ENCODE results near the gene YPEL4.
"Not testable (repeated sequence)": the region's sequence is repeated elsewhere in the genome, so short reads cannot be mapped to it uniquely, and the experiment has no call there.

The YPEL4 gene, protein sequence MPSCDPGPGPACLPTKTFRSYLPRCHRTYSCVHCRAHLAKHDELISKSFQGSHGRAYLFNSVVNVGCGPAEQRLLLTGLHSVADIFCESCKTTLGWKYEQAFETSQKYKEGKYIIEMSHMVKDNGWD
- total RNA-seq = 3.4 to 7.2 (median 5.8) reads per million in 4 donors

DNA sequence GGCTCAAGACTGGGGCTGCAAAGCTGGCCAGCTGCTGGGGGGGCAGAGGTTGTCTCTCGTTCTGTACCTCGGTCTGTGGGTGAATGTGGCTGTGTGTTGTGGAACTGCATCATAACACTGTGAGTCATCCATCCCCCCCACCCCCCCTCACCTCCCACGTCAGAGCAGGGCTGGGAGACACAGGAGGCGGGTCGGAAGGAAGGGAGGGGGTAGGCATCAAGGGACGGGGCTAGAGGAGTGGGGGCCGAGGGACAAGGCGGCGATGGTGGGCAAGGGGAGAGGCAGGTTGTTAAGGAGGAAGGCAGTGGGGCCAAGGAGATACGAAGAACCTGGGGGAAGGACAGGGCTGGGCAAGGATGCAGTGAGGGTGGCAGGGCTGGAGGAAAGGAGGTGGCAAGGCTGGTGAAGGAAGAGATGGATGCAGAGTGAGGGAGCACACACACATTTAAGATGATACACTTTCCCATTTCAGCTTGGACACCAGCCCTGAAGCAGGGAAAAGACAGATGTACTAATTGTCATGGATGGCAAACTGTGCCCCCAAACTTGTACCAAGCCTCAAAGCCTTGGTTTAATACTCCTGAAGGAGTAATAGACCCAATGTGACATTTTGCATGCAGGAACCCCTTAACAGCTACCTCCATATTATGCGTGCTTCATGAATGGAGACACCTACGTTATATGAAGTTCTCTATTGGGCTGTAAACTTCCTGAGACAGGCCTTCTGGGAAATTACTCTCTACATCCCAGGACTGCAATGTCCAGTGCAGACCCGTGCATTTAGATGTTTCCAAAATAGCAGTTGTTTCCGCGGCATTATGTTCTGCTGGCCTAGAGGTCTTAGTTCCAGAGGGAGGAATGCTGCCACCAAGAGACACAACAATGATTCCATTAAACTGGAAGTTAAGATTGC lies at the start of gene YPEL4:
TSS of gene YPEL4 (minus strand) at position 87 of the 913 bp plus-strand sequence. CDS start 2,805 bp downstream, outside the sequence.
- DNase-seq = peak; percentile 42 to 80 (median 65)

DNA sequence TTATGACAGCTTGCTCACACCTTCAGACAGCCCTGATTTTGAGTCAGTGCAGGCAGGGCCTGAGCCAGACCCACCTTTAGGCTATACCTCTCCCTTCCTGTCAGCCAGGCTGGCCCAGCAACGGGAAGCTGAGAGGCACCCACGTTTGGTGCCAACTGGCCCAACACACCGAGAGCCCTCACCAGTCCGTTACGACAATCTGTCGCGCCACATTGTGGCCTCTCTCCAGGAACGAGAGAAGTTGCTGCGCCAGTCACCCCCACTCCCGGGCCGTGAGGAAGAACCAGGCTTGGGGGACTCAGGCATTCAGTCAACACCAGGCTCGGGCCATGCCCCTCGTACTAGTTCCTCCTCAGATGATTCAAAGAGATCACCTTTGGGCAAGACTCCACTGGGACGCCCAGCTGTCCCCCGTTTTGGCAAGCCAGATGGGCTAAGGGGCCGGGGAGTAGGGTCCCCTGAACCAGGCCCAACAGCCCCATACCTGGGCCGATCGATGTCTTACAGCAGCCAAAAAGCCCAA lies 49.2 kb upstream of the YPEL4 start:
- DNase-seq = no peak

DNA sequence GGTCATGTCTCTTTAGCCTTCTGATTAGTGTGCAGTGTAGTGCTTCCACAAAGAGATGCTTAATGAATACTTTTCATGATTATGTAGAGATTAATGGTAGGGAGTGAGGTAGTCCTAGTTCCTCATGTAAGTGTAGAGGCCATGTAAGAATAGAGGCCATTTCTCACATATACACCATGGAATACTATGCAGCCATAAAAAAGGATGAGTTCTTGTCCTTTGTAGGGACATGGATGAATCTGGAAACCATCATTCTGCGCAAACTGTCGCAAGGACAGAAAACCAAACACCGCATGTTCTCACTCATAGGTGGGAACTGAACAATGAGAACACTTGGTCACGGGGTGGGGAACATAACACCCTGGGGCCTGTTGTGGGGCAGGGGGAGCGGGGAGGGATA lies 40.8 kb upstream of the YPEL4 start:
- DNase-seq = not testable (repeated sequence)

DNA sequence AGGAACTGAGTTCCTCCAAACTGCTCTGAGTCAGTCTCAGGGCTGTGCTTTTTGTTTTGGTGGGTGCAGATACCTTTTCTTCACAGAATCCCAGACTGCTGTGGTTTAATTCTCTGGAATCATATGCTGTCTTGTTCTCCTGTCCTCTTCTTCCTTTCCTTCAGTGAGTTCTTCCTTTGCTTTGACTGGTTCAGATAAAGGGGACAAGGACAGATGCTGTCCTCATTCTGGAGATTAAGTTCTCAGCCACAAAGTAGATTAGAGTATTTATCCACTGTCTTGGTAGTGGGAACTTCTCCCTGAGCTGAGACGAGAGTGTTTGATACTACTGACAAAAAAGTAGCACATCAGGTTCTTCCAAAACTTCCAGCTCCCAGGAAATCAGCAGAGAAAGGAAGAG lies 31.5 kb upstream of the YPEL4 start:
- no peak for DNase-seq

DNA sequence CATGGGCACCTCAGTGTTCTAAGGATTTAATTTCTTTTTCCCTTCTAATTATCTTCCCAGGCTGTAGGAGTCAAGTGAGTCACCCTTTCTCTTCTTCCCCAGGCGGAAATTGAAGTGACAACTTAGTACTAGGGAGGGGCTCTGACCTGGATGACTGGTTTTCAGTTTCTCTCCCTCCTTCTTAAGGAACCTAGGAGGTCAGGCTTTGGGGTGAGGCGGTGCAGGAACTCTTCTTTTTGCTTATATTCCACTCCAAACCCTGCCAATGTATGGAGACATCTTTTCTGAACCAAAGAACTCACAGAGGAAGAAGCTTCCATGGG lies 30.8 kb upstream of the YPEL4 start:
- peak in 1 of 5 donors; percentile 23 for DNase-seq

DNA sequence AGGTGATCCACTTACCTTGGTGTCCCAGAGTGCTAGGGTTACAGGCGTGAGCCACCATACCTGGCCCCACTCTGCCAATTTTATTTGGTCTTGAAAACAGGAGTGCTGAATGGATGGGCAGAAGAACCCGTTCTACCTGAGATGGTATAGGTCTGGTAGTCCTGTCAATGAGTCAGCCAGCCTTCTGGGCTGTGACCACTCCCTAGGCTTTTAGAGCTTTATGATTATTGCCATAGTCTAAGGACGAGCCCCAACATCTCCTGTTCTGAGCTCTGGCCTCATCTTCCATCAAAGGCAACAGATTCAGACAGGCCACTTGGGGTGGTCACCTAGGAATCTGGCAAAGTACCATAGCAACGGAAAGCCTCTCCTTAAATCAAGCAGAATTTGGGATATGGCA lies 29.7 kb upstream of the YPEL4 start:
- DNase-seq = no peak

DNA sequence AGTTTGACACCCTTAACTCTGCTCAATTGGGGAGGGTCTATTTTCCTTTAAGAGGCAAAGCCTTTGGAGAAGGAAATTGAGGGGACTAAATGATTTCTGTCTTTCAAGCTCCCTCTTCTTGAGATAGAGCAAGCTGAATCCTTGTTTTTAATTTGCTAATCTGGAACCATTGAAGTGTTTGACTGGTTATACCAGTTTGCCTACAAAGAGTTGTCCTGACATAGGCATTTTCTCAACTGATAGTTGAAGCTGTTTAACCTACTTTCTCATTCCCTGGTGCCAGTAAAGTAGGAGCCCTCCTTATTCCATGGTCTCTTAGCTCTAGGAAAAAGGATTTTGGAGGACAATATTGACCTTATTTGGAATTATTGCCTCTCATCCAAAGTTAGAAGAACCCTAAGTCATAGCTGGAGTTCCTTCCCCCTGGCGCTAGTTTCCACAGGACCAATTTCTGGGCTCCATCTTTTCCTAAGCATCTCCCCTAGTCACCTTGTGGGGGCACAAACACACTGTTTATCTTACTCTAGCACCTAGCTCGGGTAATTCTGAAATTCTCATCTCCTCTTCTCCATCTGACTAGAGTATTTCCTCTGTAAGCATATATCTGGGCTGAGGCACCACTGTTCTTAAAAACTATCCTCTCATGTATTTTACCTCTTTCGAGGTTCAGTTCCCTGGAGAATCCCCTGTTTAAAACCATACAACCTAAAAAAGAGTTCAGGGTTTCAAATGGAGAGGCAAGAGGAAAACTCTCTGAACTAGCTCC lies 25.6 kb upstream of the YPEL4 start:
- DNase-seq = no peak

DNA sequence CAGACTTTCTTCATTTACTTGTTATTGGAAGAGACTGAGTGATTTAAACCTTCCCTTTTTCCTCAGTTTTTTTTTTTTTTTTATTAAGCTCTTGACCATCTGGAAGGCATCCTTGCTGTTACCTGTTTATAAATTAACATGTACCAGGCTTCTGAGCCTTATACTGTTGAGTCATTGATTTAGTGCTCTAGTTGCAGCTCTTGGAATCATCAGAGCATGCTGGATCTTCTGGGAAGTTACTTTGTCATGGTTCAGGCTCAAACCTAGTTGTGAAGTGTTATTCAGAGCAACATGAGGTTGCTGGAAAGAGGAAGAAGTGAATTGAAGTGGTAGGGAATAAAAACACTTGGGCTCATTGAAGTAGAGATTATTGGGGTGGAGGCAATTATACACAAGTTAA lies 24.5 kb upstream of the YPEL4 start:
- DNase-seq = no peak

DNA sequence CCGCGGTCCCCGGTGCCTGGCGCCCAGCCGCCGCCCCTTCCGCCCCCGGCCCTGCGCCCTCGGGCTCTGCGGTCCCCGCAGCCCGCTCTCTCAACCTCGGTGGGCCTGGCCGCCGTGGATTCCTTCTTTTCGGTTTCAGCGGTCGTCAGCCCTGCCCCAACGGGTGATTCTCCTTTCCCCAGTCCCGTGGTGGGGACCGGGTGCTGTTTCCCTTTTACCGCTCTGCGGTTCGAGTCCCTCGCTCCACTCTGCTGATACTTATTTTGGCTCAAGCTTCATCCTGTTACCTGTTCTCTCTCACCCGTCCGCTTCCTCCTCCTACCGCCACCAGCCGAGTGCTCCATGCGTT lies 18.7 kb upstream of the YPEL4 start:
- peak in 4 of 5 donors; percentile 12 to 44 (median 37) for DNase-seq

DNA sequence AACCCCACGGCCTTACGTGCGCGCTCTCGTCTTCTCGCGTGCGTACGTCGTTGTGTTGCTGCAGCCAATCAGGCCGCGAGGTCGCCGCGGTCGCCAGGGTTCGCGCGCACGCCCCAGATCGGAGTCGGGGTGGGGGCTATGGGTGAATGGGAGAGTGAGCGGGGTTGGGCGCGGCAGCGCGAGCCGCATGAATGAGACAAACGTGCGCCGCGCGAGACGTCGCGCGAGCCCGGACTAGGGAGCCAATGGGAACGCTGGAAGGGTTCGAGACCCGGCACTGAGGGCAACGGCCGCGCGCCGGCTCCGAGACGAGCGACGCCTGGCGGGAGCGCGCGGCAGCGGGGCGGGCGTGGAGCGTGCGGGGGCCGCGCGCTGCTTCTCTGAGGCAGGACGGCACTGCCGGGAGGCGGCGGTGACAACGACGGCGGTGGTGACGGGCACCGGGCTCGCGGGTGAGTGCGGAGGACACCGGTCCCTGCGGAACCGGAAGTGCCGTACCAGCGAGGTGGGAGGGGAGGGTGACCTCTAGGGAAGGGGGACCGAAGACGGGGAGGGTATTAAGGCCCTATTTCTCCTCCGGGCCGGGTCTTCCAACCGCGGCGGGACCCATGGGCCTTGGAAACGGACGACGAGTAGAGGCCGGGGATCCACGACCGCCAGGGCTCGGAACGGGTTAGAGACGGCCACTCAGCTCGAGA lies 18.2 kb upstream of the YPEL4 start, which contains the start of gene ZDHHC5:
TSS of gene ZDHHC5 (plus strand) at position 379 of the 698 bp plus-strand sequence. CDS start 4,977 bp downstream, outside the sequence.
- peak; percentile 99 to 100 (median 99) for DNase-seq

DNA sequence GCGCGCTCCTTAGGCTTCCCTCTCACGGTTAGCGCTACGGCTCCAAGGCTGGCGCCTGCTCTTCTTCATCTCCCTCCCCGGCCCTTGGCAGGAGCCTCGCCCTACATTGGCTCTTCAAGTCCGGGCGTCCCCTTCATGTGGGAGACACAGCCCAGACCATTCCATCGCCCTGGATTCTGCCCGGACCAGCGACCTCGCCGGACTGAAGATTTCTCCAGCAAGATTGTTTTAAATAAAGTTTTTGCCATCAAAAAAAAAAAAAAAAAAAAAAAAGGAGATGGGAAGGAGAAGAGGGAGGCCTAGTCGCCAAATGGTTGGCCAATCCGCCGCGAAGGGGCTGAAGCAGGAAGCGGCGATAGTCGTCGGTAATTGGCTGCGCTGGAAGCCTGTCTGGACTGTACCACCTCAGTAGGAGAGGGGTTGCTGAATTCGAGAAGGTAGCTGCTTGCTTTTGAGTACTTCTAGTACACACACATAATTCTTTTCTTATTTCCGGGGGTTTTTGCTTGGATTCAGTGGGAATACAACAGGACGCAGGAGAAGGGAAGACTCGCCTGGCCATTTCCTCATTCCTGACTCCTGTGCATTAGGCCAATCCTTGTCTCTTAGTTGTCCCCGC lies 17.5 kb upstream of the YPEL4 start:
- peak; percentile 90 to 98 (median 93) for DNase-seq

DNA sequence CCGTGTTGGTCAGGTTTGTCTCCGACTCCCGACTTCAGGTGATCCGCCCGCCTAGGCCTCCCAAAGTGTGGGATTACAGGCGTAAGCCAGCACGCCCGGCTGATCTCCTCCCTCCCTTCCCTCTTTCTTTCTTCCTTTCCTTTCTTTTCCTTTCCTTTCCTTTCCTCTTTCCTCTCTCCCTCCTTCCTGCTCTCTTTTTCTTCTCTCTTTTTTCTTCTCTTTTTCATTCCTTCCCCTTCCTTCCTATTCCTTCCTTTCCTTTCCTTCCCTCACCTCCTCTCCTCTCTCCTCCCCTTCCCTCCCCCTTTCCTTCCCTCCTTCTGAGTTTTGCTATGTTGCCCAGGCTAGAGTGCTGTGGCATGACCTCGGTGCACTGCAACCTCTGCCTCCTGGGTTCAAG lies 14.3 kb upstream of the YPEL4 start:
- DNase-seq = no peak

DNA sequence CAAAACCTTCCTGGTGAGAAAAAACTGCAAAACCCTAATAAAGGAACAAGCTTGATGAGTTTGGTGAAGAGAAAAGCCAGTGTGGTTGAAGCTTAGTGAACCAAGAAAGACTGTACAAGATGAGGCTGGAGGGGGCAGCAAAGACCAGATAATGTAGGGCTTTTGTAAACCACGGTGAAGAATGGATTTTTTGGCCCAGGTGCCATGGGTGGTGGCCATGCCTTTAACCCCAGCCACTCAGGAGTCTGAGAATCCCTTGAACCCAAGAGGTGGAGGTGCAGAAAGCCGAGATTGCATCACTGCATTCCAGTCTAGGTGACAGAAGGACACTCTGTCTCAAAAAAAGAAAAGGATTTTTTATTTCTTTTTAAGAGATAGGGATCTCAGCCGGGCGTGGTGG lies 13.2 kb upstream of the YPEL4 start:
- peak in 1 of 5 donors; percentile 10 for DNase-seq

DNA sequence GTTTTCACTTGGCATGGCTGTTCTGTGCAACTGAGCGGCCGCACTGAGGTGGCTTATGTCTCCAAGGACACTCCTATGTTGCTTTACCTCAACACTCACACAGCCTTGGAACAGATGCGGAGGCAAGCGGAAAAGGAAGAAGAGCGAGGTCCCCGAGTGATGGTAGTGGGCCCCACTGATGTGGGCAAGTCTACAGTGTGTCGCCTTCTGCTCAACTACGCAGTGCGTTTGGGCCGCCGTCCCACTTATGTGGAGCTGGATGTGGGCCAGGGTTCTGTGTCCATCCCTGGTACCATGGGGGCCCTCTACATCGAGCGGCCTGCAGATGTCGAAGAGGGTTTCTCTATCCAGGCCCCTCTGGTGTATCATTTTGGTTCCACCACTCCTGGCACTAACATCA lies 10.0 kb upstream of the YPEL4 start:
- DNase-seq = no peak

DNA sequence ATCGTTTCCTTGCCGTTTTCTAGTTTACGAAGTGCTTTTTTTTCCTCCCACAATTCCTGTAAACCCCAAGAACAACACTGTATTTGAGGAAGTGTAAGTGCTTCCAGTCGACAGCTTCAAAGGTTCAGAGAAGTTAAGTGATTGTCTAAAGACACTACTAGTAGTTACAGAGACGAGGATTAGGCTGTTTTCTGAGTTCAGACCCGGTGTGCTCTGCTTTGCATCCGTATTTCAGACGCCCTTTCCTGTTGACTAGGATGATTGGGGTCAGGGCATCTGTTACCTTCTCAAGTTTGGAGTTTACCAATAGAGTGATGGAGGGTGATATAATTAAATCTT lies 8.3 kb upstream of the YPEL4 start:
- DNase-seq = no peak

DNA sequence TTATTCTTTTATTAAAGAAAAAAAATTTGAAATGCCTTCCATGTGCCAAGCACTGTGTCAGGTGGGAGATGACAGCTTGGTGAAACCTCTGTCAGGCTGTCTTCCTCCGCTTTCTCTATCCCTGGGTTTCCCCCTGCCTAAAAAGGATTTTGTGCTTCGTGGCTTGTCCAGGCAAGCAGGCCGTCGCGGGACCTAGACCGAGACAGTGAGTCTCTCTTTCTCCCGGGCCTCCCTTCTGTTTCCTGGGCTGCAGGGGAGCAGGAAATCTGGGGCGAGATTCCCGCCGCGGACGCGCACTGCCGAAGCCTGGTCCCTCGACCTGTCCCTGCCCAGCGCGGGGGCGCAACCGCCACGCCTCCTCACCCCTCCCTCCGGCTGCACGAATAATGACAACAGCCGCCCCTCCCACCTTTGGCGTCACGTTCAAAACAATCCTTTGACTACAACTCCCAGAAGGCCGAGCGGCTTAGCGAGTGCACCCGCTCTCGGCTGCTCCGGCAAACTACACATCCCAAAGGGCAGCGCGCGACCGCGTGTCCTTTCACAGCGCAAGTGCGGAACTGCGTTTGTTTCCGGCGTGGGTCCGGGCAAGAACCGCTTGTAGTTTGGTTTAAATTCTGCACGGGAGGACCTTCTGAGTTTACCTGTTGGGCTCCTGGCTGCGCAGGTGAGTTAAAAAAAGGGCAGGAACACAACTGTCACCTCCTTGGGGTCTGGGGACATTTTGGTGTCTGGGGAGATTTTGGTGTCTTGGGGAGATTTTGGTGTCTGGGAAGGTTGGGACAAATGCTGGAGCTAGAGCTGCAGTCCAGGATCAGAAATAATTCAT lies 7.7 kb upstream of the YPEL4 start, which contains the start of gene CLP1:
TSS of gene CLP1 (plus strand) at position 569 of the 829 bp plus-strand sequence. CDS start 1,715 bp downstream, outside the sequence.
- DNase-seq = peak; percentile 97 to 99 (median 98)

DNA sequence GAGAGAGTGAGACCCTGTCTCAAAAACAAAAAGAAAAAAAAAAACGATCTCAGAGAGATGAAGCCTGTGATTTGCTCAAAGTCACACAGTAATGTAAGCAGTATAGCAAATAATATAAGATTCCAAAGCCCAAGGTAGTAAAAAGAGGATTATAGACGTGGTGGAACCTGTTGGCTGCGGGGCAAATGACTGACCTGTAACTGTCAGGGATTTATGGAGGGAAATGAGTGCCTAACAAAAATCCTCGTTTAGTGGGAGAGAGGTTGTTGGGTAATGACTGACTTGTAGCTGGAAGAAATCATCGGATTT lies 7.1 kb upstream of the YPEL4 start:
- no peak for DNase-seq

DNA sequence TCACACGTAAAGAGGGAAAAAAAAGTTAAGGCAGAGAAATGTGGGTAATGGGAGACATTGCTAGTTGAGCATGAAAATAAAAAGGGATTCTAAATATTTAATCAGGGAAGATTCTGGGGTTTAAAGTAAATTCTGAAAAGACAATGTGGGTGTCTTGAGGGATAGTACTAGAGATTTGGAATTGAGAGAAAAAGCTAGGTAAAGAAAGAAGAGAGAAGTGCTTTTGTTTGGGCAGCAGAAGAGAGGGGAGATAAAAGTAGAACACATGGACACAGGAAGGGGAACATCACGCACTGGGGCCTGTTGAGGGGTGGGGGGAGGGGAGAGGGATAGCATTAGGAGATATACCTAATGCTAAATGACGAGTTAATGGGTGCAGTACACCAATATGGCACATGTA lies 3.5 kb upstream of the YPEL4 start:
- no peak for DNase-seq

DNA sequence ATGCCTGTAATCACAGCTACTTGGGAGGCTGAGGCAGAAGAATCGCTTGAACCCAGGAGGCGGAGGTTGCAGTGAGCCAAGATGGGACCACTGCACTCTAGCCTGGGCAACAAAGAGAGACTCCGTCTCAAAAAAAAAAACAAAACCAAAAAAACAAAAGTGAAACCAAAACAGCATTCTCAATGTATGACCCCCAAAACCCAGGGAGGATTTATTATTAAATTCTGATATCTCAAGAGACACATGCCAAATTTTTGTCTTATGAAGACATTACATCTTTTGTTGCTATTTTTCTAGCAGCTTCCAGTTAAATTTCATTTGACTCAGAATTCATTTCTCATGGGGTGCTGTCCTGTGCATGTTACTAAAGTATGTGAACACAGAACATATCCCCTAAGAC lies 3.0 kb upstream of the YPEL4 start:
- DNase-seq = no peak

DNA sequence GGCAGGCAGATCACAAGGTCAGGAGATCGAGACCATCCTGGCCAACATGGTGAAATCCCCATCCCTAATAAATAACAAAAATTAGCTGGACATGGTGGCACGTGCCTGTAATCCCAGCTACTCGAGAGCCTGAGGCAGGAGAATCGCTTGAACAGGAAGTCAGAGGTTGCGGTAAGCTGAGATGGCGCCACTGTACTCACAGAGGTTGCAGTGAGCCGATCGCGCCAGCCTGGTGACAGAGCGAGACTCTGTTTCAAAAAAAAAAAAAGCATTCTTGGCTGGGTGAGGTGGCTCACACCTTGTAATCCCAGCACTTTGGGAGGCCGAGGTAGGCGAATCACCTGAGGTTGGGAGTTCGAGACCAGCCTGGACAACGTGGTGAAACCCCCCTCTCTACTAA lies 2.5 kb upstream of the YPEL4 start:
- peak in 2 of 5 donors; percentile 26 to 33 for DNase-seq

DNA sequence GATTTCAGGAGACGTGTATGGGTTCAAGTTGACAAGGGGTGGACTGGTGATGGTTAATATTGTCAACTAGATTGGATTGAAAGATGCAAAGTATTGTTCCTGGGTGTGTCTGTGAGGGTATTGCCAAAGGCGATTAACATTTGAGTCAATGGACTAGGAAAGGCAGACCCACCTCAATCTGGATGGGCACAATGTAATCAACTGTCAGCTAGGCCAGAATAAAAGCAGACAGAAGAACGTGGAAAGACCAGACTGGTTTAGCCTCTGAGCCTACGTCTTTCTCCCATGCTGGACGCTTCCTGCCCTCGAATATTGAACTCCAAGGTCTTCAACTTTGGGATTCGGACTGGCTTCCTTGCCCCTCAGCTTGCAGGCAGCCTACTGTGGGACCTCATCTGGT lies 1.7 kb upstream of the YPEL4 start:
- no peak for DNase-seq

DNA sequence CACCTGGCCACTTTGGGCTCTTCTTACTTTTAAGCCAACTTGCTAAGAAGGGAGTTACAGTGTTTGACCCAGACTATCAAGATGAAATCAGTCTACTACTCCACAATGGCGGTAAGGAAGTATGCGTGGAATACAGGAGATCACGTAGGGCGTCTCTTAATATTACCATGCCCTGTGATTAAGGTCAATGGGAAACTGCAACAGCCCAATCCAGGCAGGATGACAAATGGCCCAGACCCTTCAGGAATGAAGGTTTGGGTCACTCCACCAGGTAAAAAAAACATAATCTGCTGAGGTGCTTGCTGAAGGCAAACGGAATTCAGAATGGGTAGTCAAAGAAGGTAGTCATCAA lies 1.0 kb upstream of the YPEL4 start:
- no peak for DNase-seq
